RWPE2 (cell line): Measurements from ENCODE around the gene FUT7.

ENCODE experiments used
- ATAC-seq: fragments of 200-7000 bp; cut with Tn5 transposase; 3 replicates; pipeline ENCODE4 v1.9.1; 2021; ENCODE audit warnings: low read depth
- DNase-seq: peaks from one replicate; pipeline ENCODE4 v3.0.0-alpha.2; 2020; ENCODE audit warnings: low spot score
- H3K27ac ChIP-seq: fragments of 450-650 bp; 2 replicates; pipeline ENCODE4 v1.5.1; 2017; ENCODE audit warnings: mild to moderate bottlenecking; ENCODE audit not compliant: poor library complexity, severe bottlenecking
- H3K27me3 ChIP-seq: fragments of 250-450 bp; sonication (Bioruptor Pico); 2 replicates; pipeline ENCODE4 v1.5.1; 2021; ENCODE audit warnings: mild to moderate bottlenecking, moderate library complexity; ENCODE audit not compliant: insufficient read depth, poor library complexity, severe bottlenecking
- H3K36me3 ChIP-seq: fragments of 250-450 bp; sonication (Bioruptor Pico); 2 replicates; pipeline ENCODE4 v1.5.1; 2020; ENCODE audit warnings: low read depth, mild to moderate bottlenecking, moderate library complexity
- H3K4me1 ChIP-seq: fragments of 250-450 bp; sonication (Bioruptor Pico); 2 replicates; pipeline ENCODE4 v1.5.1; 2021; ENCODE audit warnings: mild to moderate bottlenecking, moderate library complexity; ENCODE audit not compliant: insufficient read depth, poor library complexity, severe bottlenecking
- H3K4me3 ChIP-seq: fragments of 250-450 bp; sonication (Bioruptor Pico); 2 replicates; pipeline ENCODE4 v1.5.1; 2021; ENCODE audit warnings: mild to moderate bottlenecking, moderate library complexity; ENCODE audit not compliant: severe bottlenecking
- H3K9me3 ChIP-seq: fragments of 250-450 bp; sonication (Bioruptor Pico); 2 replicates; pipeline ENCODE4 v1.5.1; 2021; ENCODE audit warnings: mild to moderate bottlenecking, moderate library complexity; ENCODE audit not compliant: severe bottlenecking
- TF ChIP-seq, protein P1 (sequence below): fragments of 450-650 bp; IDR thresholded peaks from one replicate; pipeline ENCODE4 v1.5.1; 2017; ENCODE audit warnings: mild to moderate bottlenecking, moderate library complexity; ENCODE audit not compliant: poor library complexity, severe bottlenecking

The FUT7 gene

DNA sequence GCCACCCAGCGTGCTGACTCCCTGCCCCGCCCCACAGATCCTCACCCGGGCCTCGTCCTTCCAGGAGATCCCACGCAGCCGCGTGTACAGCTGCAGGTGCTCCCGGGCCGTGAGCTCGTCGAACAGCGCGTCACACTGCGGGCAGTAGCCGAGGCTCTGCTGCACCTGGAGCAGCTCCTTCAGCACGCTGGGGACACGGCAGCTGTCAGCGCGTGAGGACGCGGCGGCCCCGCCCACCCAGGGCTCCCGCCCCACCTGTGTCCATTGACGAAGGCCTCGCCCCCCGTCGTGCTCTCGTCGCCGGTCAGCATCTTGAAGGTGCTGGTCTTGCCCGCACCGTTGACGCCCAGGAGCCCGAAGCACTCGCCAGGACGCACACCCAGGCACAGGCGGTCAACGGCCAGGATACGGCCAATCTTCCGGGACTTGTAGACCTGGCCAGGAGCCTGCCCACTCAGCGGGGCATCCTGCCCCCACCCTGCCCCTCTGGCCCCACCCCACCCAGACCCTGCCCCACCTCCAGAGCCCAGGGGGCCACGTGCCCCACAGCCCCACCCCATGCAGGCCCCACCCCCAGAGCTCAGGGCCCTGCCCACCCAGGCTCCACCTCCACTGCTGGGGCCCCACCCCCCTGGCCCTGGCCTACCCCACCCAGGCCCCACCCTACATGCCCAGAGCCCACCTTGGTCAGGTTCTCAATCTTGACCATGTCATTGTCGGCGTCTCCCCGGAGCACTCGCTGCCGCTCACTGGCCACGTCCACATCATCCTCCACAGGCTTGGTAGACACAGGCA is 21.8 kb downstream of the FUT7 start:
- DNase-seq (no peak), ATAC-seq (no peak)
- H3K36me3 ChIP-seq, result no peaks in the 10 kb centered on the region
- TF ChIP-seq, protein P1, sequence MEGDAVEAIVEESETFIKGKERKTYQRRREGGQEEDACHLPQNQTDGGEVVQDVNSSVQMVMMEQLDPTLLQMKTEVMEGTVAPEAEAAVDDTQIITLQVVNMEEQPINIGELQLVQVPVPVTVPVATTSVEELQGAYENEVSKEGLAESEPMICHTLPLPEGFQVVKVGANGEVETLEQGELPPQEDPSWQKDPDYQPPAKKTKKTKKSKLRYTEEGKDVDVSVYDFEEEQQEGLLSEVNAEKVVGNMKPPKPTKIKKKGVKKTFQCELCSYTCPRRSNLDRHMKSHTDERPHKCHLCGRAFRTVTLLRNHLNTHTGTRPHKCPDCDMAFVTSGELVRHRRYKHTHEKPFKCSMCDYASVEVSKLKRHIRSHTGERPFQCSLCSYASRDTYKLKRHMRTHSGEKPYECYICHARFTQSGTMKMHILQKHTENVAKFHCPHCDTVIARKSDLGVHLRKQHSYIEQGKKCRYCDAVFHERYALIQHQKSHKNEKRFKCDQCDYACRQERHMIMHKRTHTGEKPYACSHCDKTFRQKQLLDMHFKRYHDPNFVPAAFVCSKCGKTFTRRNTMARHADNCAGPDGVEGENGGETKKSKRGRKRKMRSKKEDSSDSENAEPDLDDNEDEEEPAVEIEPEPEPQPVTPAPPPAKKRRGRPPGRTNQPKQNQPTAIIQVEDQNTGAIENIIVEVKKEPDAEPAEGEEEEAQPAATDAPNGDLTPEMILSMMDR, result no peak
- H3K4me3 ChIP-seq, result no peak overlapping the region
- H3K4me1 ChIP-seq, result no peaks in the 10 kb centered on the region
- H3K9me3 ChIP-seq, result no peaks in the 10 kb centered on the region
- H3K27me3 ChIP-seq, result no peaks in the 10 kb centered on the region
- H3K27ac ChIP-seq, result no peak overlapping the region

DNA sequence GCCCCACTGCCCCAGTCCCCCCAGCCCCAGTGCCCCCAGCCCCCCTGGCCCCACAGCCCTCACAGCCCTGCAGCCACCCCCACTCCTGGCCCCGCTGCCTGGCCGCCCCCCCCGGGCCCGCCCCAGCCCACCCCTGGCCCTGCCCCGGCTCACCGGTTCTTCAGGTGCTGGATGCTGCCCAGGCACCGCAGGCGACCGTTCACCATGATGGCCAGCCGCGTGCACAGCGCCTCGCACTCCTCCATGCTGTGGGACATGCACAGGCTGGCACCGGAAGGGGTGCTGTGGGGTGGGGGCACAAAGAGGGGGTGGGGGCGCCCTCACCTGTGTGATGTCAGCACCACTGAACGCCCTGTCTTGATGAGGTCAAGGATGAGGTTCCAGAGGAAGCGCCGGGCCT is 22.7 kb downstream of the FUT7 start:
- Histone ChIP-seq H3K27ac (no peak overlapping the region), H3K27me3 (no peaks in the 10 kb centered on the region), H3K4me3 (no peak overlapping the region), H3K4me1 (no peaks in the 10 kb centered on the region), H3K9me3 (no peaks in the 10 kb centered on the region), H3K36me3 (no peaks in the 10 kb centered on the region)
- no peak for ATAC-seq
- TF ChIP-seq, protein P1, result no peak
- DNase-seq, result no peak

DNA sequence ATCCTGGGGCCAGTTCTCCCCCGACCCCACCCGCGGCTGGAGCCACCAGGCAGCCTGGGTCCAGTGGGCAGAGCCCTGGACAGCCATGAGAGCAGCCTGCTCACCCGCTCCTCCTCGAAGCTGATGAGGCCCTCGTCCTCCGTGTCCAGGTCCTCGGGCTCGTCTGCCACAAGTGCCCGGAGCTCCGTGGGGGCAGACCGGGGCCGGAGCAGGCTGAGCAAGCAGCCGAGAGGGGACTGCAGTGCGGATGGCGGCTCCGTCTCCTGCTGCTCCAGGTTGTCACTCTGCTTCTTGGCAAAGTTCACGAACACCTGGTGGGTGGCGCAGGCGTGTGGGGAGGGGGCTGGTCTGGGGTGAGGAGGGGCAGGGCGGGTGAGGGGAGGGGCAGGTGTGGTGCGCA is 23.6 kb downstream of the FUT7 start:
- Histone ChIP-seq H3K27ac (no peak overlapping the region), H3K4me3 (no peak overlapping the region), H3K36me3 (no peaks in the 10 kb centered on the region), H3K27me3 (no peaks in the 10 kb centered on the region), H3K9me3 (no peaks in the 10 kb centered on the region), H3K4me1 (no peaks in the 10 kb centered on the region)
- no peak for ATAC-seq
- no peak for DNase-seq
- TF ChIP-seq, protein P1, result no peak

DNA sequence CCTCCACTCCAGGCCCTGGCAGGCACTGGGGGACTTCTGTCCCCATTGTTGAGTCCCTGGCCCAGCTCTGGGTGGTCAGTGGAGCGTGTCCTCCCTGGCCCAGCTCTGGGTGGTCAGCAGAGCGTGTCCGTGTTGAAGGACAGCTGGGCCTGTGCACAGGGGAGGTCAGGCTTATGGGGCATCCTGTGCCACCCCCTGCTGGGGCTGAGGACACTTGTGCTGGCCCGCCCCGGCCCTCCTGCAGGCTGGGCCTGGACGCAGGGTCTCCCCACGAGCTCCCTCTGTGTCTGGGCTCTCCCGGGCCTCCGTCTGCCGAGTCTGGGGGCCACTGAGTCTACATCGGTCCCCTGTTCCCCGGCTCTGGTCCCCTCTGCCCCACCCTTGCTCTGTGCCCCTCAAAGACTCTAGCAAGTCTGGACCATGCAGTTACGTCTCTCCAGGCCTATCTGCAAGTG is 24.0 kb downstream of the FUT7 start:
- Histone ChIP-seq H3K36me3 (no peaks in the 10 kb centered on the region), H3K4me1 (no peaks in the 10 kb centered on the region), H3K9me3 (no peaks in the 10 kb centered on the region), H3K4me3 (no peak overlapping the region), H3K27ac (no peak overlapping the region), H3K27me3 (no peaks in the 10 kb centered on the region)
- ATAC-seq (no peak; the same call in 2 of the 3 replicates), DNase-seq (no peak)
- TF ChIP-seq, protein P1, result no peak
